ENCODE measurements around the gene KIF18B. TPM values are rescaled to one million over a fixed set of nuclear protein-coding genes. Genes with fewer than 3 reads are reported as not detected.
A peak's percentile ranks its signal among the peaks of the same experiment; 100 is the strongest.

KIF18B gene
- total and polyA plus RNA-seq, 12 donors, result 0.20 to 1.6 (median 0.72) TPM; not detected in 1

DNA sequence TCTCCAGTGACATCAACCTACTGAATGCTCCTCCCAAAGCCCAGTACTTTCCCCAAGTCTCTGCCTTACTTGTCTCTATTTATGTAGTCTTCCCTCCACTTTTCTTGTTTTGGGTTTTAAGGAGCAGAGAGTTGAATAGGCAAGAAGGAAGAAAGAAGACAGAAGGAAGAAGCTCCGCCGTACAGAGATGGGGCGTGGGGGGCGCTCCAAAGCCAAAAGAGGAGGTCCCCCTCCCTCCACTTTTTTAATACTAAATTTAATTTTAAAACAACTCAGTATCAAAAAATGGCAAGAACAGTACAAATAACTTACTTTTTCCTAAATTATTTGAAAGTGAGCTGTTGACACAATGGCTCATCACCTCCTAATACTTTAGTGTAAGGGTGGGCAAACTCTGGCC, 52.9 kb downstream of the KIF18B start:
- H3K4me3 ChIP-seq, result no peak overlapping the region
- peaks cover 8 to 18% of the 10 kb centered on the region in 2 donors for H3K4me1 ChIP-seq (replicated peaks in 1 of 2)
- peak in 1 of 7 donors; percentile 5 for DNase-seq
- no peak overlapping the region for H3K27ac ChIP-seq
- no peaks in the 10 kb centered on the region for H3K27me3 ChIP-seq
- TF ChIP-seq, protein P1, sequence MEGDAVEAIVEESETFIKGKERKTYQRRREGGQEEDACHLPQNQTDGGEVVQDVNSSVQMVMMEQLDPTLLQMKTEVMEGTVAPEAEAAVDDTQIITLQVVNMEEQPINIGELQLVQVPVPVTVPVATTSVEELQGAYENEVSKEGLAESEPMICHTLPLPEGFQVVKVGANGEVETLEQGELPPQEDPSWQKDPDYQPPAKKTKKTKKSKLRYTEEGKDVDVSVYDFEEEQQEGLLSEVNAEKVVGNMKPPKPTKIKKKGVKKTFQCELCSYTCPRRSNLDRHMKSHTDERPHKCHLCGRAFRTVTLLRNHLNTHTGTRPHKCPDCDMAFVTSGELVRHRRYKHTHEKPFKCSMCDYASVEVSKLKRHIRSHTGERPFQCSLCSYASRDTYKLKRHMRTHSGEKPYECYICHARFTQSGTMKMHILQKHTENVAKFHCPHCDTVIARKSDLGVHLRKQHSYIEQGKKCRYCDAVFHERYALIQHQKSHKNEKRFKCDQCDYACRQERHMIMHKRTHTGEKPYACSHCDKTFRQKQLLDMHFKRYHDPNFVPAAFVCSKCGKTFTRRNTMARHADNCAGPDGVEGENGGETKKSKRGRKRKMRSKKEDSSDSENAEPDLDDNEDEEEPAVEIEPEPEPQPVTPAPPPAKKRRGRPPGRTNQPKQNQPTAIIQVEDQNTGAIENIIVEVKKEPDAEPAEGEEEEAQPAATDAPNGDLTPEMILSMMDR (IDR thresholded peaks at IDR 0.05), result no peak
- no peak for TF ChIP-seq POLR2A (IDR thresholded peaks at IDR 0.05)
- peaks cover 0 to 37% of the 10 kb centered on the region in 2 donors for H3K36me3 ChIP-seq (replicated peaks in 1 of 2)
- H3K9me3 ChIP-seq (replicated peaks in 1 of 3), result no peaks in the 10 kb centered on the region
- intact Hi-C loops (cut with DNase I), result no loop called here
- WGBS, 4 donors, result 92 to 96% (median 93%) methylated on average over 4 of the region's 4 CpGs

- peaks cover 0 to 37% of the 10 kb centered on the region in 2 donors for H3K36me3 ChIP-seq (replicated peaks in 1 of 2)
- no peaks in the 10 kb centered on the region for H3K9me3 ChIP-seq (replicated peaks in 1 of 3)
- TF ChIP-seq POLR2A (IDR thresholded peaks at IDR 0.05), result no peak
- TF ChIP-seq, protein P1 (IDR thresholded peaks at IDR 0.05), result no peak
- H3K27ac ChIP-seq, result no peak overlapping the region
- H3K27me3 ChIP-seq, result no peaks in the 10 kb centered on the region
- H3K4me3 ChIP-seq, result no peak overlapping the region
- intact Hi-C loops (cut with DNase I), result no loop called here
- H3K4me1 ChIP-seq (replicated peaks in 1 of 2), result peaks cover 15 to 25% of the 10 kb centered on the region in 2 donors
- DNase-seq, result no peak
Observed at GRCh38 chr17:44892250-44892649, 55.3 kb downstream of the KIF18B start.

DNA sequence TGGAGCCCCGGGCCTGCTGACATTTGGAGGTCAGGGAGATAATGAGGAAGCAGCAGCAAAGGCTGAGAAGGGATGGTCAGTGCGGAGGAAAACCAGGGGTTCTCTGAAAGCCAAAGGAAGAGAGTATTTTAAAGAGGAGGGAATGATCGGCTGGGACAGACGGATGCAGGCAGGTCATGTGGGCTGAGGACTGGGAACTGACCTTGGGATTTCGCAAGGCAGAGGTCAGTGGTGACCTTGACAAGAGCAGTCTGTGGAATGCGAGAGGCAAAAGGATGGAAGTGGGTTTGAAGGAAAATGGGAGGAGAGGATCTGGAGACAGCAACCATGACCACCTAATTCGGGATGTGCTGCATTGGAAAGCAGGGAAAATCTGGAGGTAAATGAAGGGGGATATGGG, 58.6 kb downstream of the KIF18B start:
- H3K4me1 ChIP-seq (replicated peaks in 1 of 2), result peaks cover 25 to 32% of the 10 kb centered on the region in 2 donors
- no peak overlapping the region for H3K4me3 ChIP-seq
- intact Hi-C loops (cut with DNase I), result no loop called here
- H3K27me3 ChIP-seq, result no peaks in the 10 kb centered on the region
- WGBS, 4 donors, result 34 to 44% (median 42%) methylated on average over 7 of the region's 7 CpGs
- H3K27ac ChIP-seq, result peak overlapping the region in 3 of 5 donors; percentile 1 to 50 (median 34)
- H3K36me3 ChIP-seq (replicated peaks in 1 of 2), result peaks cover 0 to 63% of the 10 kb centered on the region in 2 donors
- no peaks in the 10 kb centered on the region for H3K9me3 ChIP-seq (replicated peaks in 1 of 3)
- TF ChIP-seq POLR2A (IDR thresholded peaks at IDR 0.05), result no peak
- TF ChIP-seq, protein P1 (IDR thresholded peaks at IDR 0.05), result no peak
- DNase-seq, result peak in 5 of 7 donors; percentile 46 to 59 (median 51)

GRCh38 chr17:44887971-44888954, 59.3 kb downstream of the KIF18B start:
- Histone ChIP-seq H3K4me1 (replicated peaks in 1 of 2) (peaks cover 25 to 32% of the 10 kb centered on the region in 2 donors), H3K27ac (peak overlapping the region in 3 of 5 donors; percentile 1 to 50 (median 34)), H3K27me3 (no peaks in the 10 kb centered on the region), H3K4me3 (no peak overlapping the region), H3K36me3 (replicated peaks in 1 of 2) (peaks cover 0 to 63% of the 10 kb centered on the region in 2 donors), H3K9me3 (replicated peaks in 1 of 3) (no peaks in the 10 kb centered on the region)
- intact Hi-C loops (cut with DNase I), result no loop called here
- 72 to 75% (median 72%) methylated on average over 10 of the region's 10 CpGs for WGBS, 4 donors
- DNase-seq, result peak in 1 of 7 donors; percentile 50
- TF ChIP-seq POLR2A (IDR thresholded peaks at IDR 0.05), result no peak
- TF ChIP-seq, protein P1 (IDR thresholded peaks at IDR 0.05), result no peak
